HEK293 (cell line): ENCODE results near the gene ITIH5.

ENCODE experiments used
- CTCF ChIA-PET: fragments of 350-600 bp; formaldehyde crosslinking; extraction: SDS; loops from one replicate; lab custom pipeline; 2021; ENCODE audit warnings: antibody characterized with exemption; lab: Yijun Ruan, JAX
- POLR2A ChIA-PET: fragments of 300-600 bp; formaldehyde crosslinking; extraction: SDS; loops from one replicate; lab custom pipeline; 2020; ENCODE audit warnings: antibody characterized with exemption, inconsistent platforms; lab: Yijun Ruan, JAX
- H3K27ac ChIP-seq: fragments of 200-500 bp; sonication (Bioruptor generic); 2 replicates; pipeline ENCODE4 v1.5.1; 2014; ENCODE audit warnings: low read depth, low read length, control low read depth, inconsistent platforms; ENCODE audit errors: extremely low read depth
- H3K36me3 ChIP-seq, 2 experiments: fragments of 200-500 bp in 1 of 2; sonication (Bioruptor generic) in 1 of 2; 1 replicate in 1 of 2; 2 replicates in 1 of 2; pipeline ENCODE4 v1.5.1; 2014 to 2017; ENCODE audit warnings: inconsistent platforms in 2 of 2, low read length in 2 of 2; ENCODE audit not compliant: control insufficient read depth in 2 of 2, insufficient read depth in 1 of 2
- H3K4me1 ChIP-seq: fragments of 200-500 bp; sonication (Bioruptor generic); 2 replicates; pipeline ENCODE4 v1.5.1; 2014; ENCODE audit warnings: mild to moderate bottlenecking, low read length, inconsistent platforms; ENCODE audit not compliant: control insufficient read depth, insufficient read depth
- H3K4me3 ChIP-seq: 2 replicates; pipeline ENCODE4 v1.5.1; 2011; ENCODE audit warnings: low read depth, mild to moderate bottlenecking, control low read depth, low read length, moderate library complexity
- H3K9me3 ChIP-seq: fragments of 200-500 bp; sonication (Bioruptor generic); 2 replicates; pipeline ENCODE4 v1.5.1; 2014; ENCODE audit warnings: low read depth, low read length, inconsistent platforms; ENCODE audit not compliant: control insufficient read depth, insufficient read depth
- AEBP2 ChIP-seq: fragments of 450-650 bp; formaldehyde crosslinking; IDR thresholded peaks from 2 replicates; pipeline ENCODE4 v1.5.1; 2016; ENCODE audit warnings: missing biosample characterization, missing genetic modification characterization, borderline replicate concordance
- GLI2 ChIP-seq: fragments of 450-650 bp; formaldehyde crosslinking; IDR thresholded peaks from 2 replicates; pipeline ENCODE4; 2017; ENCODE audit warnings: missing biosample characterization, missing genetic modification characterization, low read depth, borderline replicate concordance
- KLF16 ChIP-seq: fragments of 450-650 bp; formaldehyde crosslinking; IDR thresholded peaks from 2 replicates; pipeline ENCODE4 v1.5.1; 2017; ENCODE audit warnings: missing biosample characterization, missing genetic modification characterization
- MZF1 ChIP-seq: fragments of 450-650 bp; formaldehyde crosslinking; IDR thresholded peaks from 2 replicates; pipeline ENCODE4 v1.5.1; 2017; ENCODE audit warnings: missing biosample characterization, missing genetic modification characterization, borderline replicate concordance
- OSR2 ChIP-seq: fragments of 450-650 bp; formaldehyde crosslinking; IDR thresholded peaks from 2 replicates; pipeline ENCODE4 v1.5.1; 2016; ENCODE audit warnings: missing biosample characterization, missing genetic modification characterization
- TRIM28 ChIP-seq: IDR thresholded peaks from 2 replicates; pipeline ENCODE4 v1.6.1; 2011; ENCODE audit warnings: low read length, control low read depth, borderline replicate concordance
- ZEB2 ChIP-seq: fragments of 450-650 bp; formaldehyde crosslinking; IDR thresholded peaks from 2 replicates; pipeline ENCODE4 v1.5.1; 2016; ENCODE audit warnings: missing biosample characterization, missing genetic modification characterization
- ZFHX2 ChIP-seq: fragments of 450-650 bp; formaldehyde crosslinking; conservative IDR thresholded peaks from 2 replicates; pipeline ENCODE4 v1.5.1; 2016; ENCODE audit warnings: missing biosample characterization, missing genetic modification characterization
- ZFP41 ChIP-seq: fragments of 450-650 bp; formaldehyde crosslinking; IDR thresholded peaks from 2 replicates; pipeline ENCODE4 v1.5.1; 2016; ENCODE audit warnings: missing biosample characterization, missing genetic modification characterization, borderline replicate concordance
- ZNF10 ChIP-seq: fragments of 450-650 bp; formaldehyde crosslinking; IDR thresholded peaks from 2 replicates; pipeline ENCODE4 v1.5.1; 2017; ENCODE audit warnings: missing biosample characterization, missing genetic modification characterization
- ZNF354C ChIP-seq: fragments of 450-650 bp; formaldehyde crosslinking; IDR thresholded peaks from 2 replicates; pipeline ENCODE4 v1.5.1; 2016; ENCODE audit warnings: missing biosample characterization, missing genetic modification characterization, low read depth, borderline replicate concordance
- ZNF596 ChIP-seq: fragments of 450-650 bp; IDR thresholded peaks from 2 replicates; pipeline ENCODE4 v1.5.0; 2018; ENCODE audit warnings: missing biosample characterization, mild to moderate bottlenecking, missing genetic modification characterization, moderate library complexity
- ZNF629 ChIP-seq: fragments of 450-650 bp; formaldehyde crosslinking; IDR thresholded peaks from 2 replicates; pipeline ENCODE4 v1.5.1; 2017; ENCODE audit warnings: missing biosample characterization, missing genetic modification characterization
- ZNF658 ChIP-seq: fragments of 450-650 bp; formaldehyde crosslinking; IDR thresholded peaks from 2 replicates; pipeline ENCODE4; 2016; ENCODE audit warnings: missing biosample characterization, missing genetic modification characterization
- ZNF704 ChIP-seq: fragments of 450-650 bp; formaldehyde crosslinking; IDR thresholded peaks from 2 replicates; pipeline ENCODE4 v1.5.1; 2016; ENCODE audit warnings: missing biosample characterization, missing genetic modification characterization
- TF ChIP-seq, protein P1 (sequence below): fragments of 450-650 bp; formaldehyde crosslinking; IDR thresholded peaks from 2 replicates; pipeline ENCODE4 v1.5.1; 2016; ENCODE audit warnings: missing biosample characterization, missing genetic modification characterization, low read depth
- TF ChIP-seq, protein P2 (sequence below): fragments of 450-650 bp; formaldehyde crosslinking; IDR thresholded peaks from 2 replicates; pipeline ENCODE4 v1.5.1; 2016; ENCODE audit warnings: missing biosample characterization, missing genetic modification characterization
- TF ChIP-seq, protein P3 (sequence below): fragments of 450-650 bp; formaldehyde crosslinking; IDR thresholded peaks from 2 replicates; pipeline ENCODE4 v1.5.1; 2016; ENCODE audit warnings: missing biosample characterization, missing genetic modification characterization
- TF ChIP-seq, protein P4 (sequence below): fragments of 450-650 bp; formaldehyde crosslinking; IDR thresholded peaks from 2 replicates; pipeline ENCODE4 v1.5.1; 2016; ENCODE audit warnings: missing biosample characterization, missing genetic modification characterization
- TF ChIP-seq, protein P5 (sequence below): fragments of 450-650 bp; formaldehyde crosslinking; IDR thresholded peaks from 2 replicates; pipeline ENCODE4 v1.5.1; 2017; ENCODE audit warnings: missing biosample characterization, missing genetic modification characterization

The ITIH5 gene

DNA sequence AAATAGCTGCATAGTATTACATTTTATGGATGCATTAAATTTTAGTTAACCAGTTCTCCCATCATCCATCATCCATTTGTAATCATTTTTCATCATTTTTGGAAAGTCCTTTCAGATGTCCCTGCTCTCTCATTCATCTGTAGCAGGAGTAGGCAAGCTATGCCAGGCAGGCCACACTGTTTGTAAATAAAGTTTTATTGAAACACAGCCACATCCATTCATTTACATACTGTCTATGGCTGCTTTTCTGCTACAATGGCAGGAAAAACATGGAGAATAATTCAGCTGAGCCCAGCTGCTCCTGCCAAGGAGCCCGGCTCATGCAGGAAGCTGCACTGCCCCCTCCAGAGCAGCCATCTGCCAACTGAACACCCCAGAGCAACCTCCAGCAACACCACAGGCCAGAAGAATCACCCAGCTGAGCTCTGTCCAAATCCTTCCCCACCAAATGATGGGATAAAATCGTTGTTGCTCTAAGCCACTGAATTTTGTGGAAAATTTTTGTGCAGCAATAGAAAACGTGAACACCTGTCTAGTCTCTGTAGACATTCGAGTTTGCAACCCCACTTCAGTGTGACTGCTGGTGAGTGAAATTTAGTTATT lies 19.6 kb downstream of the ITIH5 start (continued):
- TF ChIP-seq ZFHX2 (tag by site-specific recombination) (no peak), ZNF10 (tag by site-specific recombination) (no peak), ZFP41 (no peak), ZNF629 (tag by site-specific recombination) (no peak), AEBP2 (tag by site-specific recombination) (no peak)
- TF ChIP-seq, protein P1, sequence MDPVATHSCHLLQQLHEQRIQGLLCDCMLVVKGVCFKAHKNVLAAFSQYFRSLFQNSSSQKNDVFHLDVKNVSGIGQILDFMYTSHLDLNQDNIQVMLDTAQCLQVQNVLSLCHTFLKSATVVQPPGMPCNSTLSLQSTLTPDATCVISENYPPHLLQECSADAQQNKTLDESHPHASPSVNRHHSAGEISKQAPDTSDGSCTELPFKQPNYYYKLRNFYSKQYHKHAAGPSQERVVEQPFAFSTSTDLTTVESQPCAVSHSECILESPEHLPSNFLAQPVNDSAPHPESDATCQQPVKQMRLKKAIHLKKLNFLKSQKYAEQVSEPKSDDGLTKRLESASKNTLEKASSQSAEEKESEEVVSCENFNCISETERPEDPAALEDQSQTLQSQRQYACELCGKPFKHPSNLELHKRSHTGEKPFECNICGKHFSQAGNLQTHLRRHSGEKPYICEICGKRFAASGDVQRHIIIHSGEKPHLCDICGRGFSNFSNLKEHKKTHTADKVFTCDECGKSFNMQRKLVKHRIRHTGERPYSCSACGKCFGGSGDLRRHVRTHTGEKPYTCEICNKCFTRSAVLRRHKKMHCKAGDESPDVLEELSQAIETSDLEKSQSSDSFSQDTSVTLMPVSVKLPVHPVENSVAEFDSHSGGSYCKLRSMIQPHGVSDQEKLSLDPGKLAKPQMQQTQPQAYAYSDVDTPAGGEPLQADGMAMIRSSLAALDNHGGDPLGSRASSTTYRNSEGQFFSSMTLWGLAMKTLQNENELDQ (tag by site-specific recombination): no peak
- TF ChIP-seq, all 188 proteins: peak for 0

DNA sequence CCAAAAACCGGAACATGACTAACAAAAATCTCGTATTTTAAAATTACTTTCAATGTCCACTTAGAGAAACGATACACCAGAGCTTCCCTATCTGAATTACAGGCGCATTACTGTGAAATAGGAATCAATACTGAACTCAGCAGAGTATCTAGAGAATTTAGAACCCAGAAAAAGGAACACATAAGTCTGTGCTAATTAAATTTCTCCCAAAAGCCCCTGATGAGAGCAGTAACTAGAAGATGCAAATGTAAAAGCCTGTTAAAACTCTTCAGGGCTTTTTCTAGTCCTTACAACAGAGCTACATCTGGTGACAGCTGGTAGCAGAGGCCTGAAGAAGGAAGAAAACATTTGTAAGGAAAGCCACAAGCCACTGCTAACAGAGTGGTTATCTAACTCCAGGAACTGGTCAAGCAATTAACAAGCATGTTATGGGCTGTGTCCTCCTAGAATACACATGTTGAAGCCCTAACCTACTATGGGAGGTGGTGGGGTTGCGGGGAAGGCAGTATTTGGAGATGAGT lies 24.2 kb downstream of the ITIH5 start:
- Histone ChIP-seq H3K36me3 (no peaks in the 10 kb centered on the region), H3K4me3 (no peak overlapping the region), H3K27ac (no peak overlapping the region), H3K9me3 (no peaks in the 10 kb centered on the region; the same call in none of the 2 replicates), H3K4me1 (no peaks in the 10 kb centered on the region)
- CTCF ChIA-PET: no interaction called here
- no peak for TF ChIP-seq ZNF704
- no peak for TF ChIP-seq ZNF596 (tag by site-specific recombination)
- TF ChIP-seq, protein P2, sequence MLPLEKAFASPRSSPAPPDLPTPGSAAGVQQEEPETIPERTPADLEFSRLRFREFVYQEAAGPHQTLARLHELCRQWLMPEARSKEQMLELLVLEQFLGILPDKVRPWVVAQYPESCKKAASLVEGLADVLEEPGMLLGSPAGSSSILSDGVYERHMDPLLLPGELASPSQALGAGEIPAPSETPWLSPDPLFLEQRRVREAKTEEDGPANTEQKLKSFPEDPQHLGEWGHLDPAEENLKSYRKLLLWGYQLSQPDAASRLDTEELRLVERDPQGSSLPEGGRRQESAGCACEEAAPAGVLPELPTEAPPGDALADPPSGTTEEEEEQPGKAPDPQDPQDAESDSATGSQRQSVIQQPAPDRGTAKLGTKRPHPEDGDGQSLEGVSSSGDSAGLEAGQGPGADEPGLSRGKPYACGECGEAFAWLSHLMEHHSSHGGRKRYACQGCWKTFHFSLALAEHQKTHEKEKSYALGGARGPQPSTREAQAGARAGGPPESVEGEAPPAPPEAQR: no peak
- TF ChIP-seq MZF1: no peak
- TF ChIP-seq TRIM28: no peak
- TF ChIP-seq, protein P3, sequence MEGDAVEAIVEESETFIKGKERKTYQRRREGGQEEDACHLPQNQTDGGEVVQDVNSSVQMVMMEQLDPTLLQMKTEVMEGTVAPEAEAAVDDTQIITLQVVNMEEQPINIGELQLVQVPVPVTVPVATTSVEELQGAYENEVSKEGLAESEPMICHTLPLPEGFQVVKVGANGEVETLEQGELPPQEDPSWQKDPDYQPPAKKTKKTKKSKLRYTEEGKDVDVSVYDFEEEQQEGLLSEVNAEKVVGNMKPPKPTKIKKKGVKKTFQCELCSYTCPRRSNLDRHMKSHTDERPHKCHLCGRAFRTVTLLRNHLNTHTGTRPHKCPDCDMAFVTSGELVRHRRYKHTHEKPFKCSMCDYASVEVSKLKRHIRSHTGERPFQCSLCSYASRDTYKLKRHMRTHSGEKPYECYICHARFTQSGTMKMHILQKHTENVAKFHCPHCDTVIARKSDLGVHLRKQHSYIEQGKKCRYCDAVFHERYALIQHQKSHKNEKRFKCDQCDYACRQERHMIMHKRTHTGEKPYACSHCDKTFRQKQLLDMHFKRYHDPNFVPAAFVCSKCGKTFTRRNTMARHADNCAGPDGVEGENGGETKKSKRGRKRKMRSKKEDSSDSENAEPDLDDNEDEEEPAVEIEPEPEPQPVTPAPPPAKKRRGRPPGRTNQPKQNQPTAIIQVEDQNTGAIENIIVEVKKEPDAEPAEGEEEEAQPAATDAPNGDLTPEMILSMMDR (tag by site-specific recombination): no peak
- TF ChIP-seq GLI2: no peak
- no peak for TF ChIP-seq ZNF658
- no peak for TF ChIP-seq ZEB2 (tag by site-specific recombination)
- no peak for TF ChIP-seq OSR2
- TF ChIP-seq, protein P4, sequence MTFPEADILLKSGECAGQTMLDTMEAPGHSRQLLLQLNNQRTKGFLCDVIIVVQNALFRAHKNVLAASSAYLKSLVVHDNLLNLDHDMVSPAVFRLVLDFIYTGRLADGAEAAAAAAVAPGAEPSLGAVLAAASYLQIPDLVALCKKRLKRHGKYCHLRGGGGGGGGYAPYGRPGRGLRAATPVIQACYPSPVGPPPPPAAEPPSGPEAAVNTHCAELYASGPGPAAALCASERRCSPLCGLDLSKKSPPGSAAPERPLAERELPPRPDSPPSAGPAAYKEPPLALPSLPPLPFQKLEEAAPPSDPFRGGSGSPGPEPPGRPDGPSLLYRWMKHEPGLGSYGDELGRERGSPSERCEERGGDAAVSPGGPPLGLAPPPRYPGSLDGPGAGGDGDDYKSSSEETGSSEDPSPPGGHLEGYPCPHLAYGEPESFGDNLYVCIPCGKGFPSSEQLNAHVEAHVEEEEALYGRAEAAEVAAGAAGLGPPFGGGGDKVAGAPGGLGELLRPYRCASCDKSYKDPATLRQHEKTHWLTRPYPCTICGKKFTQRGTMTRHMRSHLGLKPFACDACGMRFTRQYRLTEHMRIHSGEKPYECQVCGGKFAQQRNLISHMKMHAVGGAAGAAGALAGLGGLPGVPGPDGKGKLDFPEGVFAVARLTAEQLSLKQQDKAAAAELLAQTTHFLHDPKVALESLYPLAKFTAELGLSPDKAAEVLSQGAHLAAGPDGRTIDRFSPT (tag by site-specific recombination): no peak
- TF ChIP-seq, protein P5, sequence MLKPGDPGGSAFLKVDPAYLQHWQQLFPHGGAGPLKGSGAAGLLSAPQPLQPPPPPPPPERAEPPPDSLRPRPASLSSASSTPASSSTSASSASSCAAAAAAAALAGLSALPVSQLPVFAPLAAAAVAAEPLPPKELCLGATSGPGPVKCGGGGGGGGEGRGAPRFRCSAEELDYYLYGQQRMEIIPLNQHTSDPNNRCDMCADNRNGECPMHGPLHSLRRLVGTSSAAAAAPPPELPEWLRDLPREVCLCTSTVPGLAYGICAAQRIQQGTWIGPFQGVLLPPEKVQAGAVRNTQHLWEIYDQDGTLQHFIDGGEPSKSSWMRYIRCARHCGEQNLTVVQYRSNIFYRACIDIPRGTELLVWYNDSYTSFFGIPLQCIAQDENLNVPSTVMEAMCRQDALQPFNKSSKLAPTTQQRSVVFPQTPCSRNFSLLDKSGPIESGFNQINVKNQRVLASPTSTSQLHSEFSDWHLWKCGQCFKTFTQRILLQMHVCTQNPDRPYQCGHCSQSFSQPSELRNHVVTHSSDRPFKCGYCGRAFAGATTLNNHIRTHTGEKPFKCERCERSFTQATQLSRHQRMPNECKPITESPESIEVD (tag by site-specific recombination): no peak
- no peak for TF ChIP-seq ZNF354C (tag by site-specific recombination)
- no peak for TF ChIP-seq KLF16 (tag by site-specific recombination)
- POLR2A ChIA-PET: no interaction called here
